ENCODE results near the gene FGD3.

Gene FGD3

DNA sequence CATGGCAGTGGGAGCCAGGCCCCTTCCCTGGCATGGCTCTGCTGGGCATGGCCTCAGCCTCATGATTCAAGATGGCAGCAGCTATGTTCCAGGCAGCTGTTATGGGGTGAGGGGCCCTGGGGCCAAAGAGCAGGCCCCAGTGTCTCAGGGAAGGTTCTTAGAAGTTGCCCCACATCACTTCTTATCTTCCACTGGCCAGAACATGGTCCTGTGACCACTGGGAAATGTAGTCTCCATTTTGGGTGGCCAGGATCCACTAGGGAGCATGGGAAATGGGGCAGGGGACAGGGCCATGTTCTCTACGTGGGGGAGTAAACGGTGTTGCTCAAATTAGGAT, 129.4 kb downstream of the FGD3 start:
- Histone ChIP-seq H3K9me3 (ENCODE audit: control insufficient read depth, low read depth, low read length) (no peaks in the 10 kb centered on the region), H3K4me3 (ENCODE audit: low read length) (no peak overlapping the region), H3K36me3 (ENCODE audit: control insufficient read depth, low read depth, low read length) (no peaks in the 10 kb centered on the region), H3K27ac (ENCODE audit: low read length) (no peak overlapping the region), H3K9ac (ENCODE audit: low read length) (no peak overlapping the region), H3K4me1 (ENCODE audit: control insufficient read depth, low read depth, low read length) (no peaks in the 10 kb centered on the region), H3K27me3 (ENCODE audit: control insufficient read depth, insufficient read depth, low read length) (no peaks in the 10 kb centered on the region)

DNA sequence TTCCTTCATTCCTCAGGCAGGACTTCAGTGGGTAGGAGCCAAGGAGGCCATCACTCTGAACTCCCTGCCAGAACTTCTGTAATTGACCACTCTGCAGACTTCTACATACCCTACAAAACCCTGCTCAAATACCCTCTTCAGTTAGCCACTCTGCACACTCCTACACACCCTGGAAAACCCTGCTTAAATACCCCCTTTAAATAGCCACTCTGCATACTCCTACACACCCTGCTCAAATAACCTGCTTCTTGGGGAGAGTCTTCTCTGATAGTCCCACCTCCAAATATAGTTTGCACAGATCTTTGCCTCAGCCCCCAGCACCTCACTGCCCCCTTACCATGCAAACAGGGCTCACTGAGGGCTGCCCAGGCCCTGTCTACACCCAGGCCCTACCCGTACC, 130.0 kb downstream of the FGD3 start:
- Histone ChIP-seq H3K27me3 (ENCODE audit: control insufficient read depth, insufficient read depth, low read length) (no peaks in the 10 kb centered on the region), H3K4me3 (ENCODE audit: low read length) (no peak overlapping the region), H3K9ac (ENCODE audit: low read length) (no peak overlapping the region), H3K27ac (ENCODE audit: low read length) (no peak overlapping the region), H3K9me3 (ENCODE audit: control insufficient read depth, low read depth, low read length) (no peaks in the 10 kb centered on the region), H3K4me1 (ENCODE audit: control insufficient read depth, low read depth, low read length) (no peaks in the 10 kb centered on the region), H3K36me3 (ENCODE audit: control insufficient read depth, low read depth, low read length) (no peaks in the 10 kb centered on the region)

DNA sequence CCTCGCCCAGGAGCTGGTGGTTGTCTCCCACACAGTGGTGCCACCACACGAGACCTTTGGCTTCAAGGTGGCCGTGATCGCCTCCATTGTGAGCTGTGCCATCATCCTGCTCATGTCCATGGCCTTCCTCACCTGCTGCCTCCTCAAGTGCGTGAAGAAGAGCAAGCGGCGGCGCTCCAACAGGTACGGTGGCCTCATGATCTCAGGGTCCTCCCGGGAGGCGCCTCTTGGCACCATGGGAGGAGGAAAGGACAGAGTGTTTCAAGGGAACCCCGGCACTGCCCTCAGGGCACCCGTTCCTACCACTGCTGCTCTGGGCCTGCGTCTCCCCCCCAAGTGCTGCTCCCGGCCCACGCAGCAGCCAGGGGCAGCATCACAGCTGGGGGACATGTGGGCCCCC, 130.5 kb downstream of the FGD3 start:
- Histone ChIP-seq H3K27me3 (ENCODE audit: control insufficient read depth, insufficient read depth, low read length) (no peaks in the 10 kb centered on the region), H3K4me3 (ENCODE audit: low read length) (no peak overlapping the region), H3K9me3 (ENCODE audit: control insufficient read depth, low read depth, low read length) (no peaks in the 10 kb centered on the region), H3K4me1 (ENCODE audit: control insufficient read depth, low read depth, low read length) (no peaks in the 10 kb centered on the region), H3K36me3 (ENCODE audit: control insufficient read depth, low read depth, low read length) (no peaks in the 10 kb centered on the region), H3K9ac (ENCODE audit: low read length) (no peak overlapping the region), H3K27ac (ENCODE audit: low read length) (no peak overlapping the region)

DNA sequence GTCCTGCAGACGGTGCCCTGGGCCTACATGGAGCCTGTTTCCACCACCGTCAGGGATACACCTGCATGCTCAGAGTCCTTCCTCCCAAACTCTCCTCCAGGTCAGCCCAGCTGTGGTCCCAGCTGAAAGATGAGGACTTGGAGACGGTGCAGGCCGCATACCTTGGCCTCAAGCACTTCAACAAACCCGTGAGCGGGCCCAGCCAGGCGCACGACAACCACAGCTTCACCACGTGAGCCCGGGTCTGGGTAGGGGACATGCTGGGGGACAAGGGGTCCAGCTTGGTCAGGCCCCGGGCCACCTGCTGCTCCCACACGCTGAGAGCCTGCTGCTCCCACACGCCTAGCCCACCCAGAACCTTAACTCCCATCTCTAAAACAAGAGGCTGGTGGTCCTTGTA, 132.0 kb downstream of the FGD3 start:
- Histone ChIP-seq H3K9me3 (ENCODE audit: control insufficient read depth, low read depth, low read length) (no peaks in the 10 kb centered on the region), H3K27ac (ENCODE audit: low read length) (no peak overlapping the region), H3K9ac (ENCODE audit: low read length) (no peak overlapping the region), H3K4me3 (ENCODE audit: low read length) (no peak overlapping the region), H3K27me3 (ENCODE audit: control insufficient read depth, insufficient read depth, low read length) (no peaks in the 10 kb centered on the region), H3K36me3 (ENCODE audit: control insufficient read depth, low read depth, low read length) (no peaks in the 10 kb centered on the region), H3K4me1 (ENCODE audit: control insufficient read depth, low read depth, low read length) (no peaks in the 10 kb centered on the region)

DNA sequence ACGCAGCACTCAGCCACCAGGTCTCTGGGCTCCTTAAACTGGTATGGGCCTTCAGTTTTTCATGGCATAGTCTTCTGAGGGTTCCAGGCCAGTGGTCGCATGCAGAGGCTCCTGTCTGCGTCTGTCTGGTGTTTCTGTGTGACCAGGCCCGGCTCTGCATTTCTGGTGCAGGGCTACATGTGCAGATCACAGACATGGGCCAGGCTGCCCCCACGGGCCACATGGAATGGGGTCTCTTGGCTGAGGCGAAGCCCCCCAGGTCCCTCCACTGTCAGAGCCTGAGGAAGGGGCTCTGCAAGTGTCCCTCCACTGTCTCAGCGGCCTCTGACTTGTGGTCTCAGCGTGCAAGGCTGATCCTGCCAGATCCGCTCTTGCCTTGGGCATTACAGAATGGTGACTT, 133.1 kb downstream of the FGD3 start:
- Histone ChIP-seq H3K36me3 (ENCODE audit: control insufficient read depth, low read depth, low read length) (no peaks in the 10 kb centered on the region), H3K4me1 (ENCODE audit: control insufficient read depth, low read depth, low read length) (no peaks in the 10 kb centered on the region), H3K27me3 (ENCODE audit: control insufficient read depth, insufficient read depth, low read length) (no peaks in the 10 kb centered on the region), H3K9me3 (ENCODE audit: control insufficient read depth, low read depth, low read length) (peaks cover 1% of the 10 kb centered on the region), H3K9ac (ENCODE audit: low read length) (no peak overlapping the region), H3K4me3 (ENCODE audit: low read length) (no peak overlapping the region), H3K27ac (ENCODE audit: low read length) (no peak overlapping the region)

DNA sequence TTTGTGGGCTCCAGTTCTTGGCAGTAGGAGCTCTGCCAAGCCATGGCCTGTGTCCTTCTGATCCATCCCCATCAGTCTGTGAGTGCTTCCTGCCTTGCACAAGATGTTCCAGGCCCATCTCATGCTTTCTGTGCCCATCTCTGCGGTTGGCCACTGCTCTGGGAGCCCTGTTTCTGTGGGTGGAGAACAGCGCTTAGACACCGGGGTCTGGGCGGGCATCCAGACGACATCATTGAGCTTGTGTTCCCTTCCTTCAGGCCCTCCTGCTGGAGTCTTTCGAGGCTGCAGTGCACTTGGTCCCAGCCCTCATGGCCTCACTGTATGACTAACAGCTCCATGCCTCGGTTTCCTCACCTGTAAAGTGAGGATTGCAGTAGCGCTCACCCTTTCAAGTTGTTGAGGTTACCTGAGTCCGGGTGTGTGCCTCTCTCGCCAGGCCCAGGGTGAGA, 133.8 kb downstream of the FGD3 start:
- no peaks in the 10 kb centered on the region for H3K4me1 ChIP-seq (ENCODE audit: control insufficient read depth, low read depth, low read length)
- no peaks in the 10 kb centered on the region for H3K27me3 ChIP-seq (ENCODE audit: control insufficient read depth, insufficient read depth, low read length)
- no peak overlapping the region for H3K4me3 ChIP-seq (ENCODE audit: low read length)
- peaks cover 4% of the 10 kb centered on the region for H3K9me3 ChIP-seq (ENCODE audit: control insufficient read depth, low read depth, low read length)
- no peaks in the 10 kb centered on the region for H3K36me3 ChIP-seq (ENCODE audit: control insufficient read depth, low read depth, low read length)
- no peak overlapping the region for H3K9ac ChIP-seq (ENCODE audit: low read length)
- H3K27ac ChIP-seq (ENCODE audit: low read length): no peak overlapping the region

DNA sequence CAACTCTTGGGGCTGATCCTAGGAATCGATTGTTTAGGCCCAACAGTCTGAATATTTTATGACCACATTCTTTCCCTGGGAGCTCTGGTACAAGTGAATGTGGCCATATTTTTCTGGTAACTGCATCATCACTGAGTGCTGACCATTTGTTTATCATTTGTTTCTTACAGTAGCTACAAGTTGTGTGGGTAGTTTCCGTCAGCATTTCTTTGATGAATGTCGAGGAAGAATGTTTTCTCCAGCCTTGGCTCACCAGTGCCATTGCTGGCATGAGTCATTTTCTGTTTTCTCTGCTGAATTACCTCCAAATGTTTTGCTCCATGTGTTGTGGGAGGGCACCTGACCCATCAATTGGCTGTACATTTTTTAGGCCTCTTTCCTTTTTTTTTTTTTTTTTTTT, 134.6 kb downstream of the FGD3 start:
- H3K36me3 ChIP-seq (ENCODE audit: control insufficient read depth, low read depth, low read length): no peaks in the 10 kb centered on the region
- H3K9ac ChIP-seq (ENCODE audit: low read length): no peak overlapping the region
- peaks cover 4% of the 10 kb centered on the region for H3K9me3 ChIP-seq (ENCODE audit: control insufficient read depth, low read depth, low read length)
- H3K4me1 ChIP-seq (ENCODE audit: control insufficient read depth, low read depth, low read length): no peaks in the 10 kb centered on the region
- no peak overlapping the region for H3K4me3 ChIP-seq (ENCODE audit: low read length)
- no peaks in the 10 kb centered on the region for H3K27me3 ChIP-seq (ENCODE audit: control insufficient read depth, insufficient read depth, low read length)
- no peak overlapping the region for H3K27ac ChIP-seq (ENCODE audit: low read length)

DNA sequence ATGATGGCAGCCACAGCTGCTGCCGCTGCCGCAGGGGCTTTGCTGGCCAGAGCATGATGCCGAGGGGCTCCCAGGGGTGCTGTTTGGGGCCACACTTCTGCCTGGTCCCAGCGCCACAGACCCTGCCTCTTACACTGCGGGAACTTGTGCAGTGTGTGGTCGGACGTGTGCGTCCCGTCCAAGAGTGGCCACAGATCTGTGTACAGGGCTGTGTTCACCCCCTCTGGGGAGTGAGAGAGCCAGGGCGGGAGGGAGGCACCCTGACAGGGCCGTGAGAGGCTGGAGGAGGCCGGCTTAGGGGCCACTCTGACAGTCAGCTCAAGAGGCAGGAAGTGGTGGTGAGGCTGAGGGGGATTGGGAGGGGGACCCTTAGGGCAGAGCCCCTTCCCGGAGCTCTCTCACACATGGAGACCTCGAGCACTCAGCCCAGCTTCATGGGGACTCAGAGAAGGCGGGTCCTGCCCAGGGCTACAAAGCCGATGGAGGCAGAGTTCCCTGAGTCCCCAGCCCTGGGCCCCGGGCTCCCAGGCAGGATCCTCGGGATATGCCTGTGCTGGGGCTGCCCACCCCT, 135.6 kb downstream of the FGD3 start:
- Histone ChIP-seq H3K27ac (ENCODE audit: low read length) (no peak overlapping the region), H3K4me1 (ENCODE audit: control insufficient read depth, low read depth, low read length) (no peaks in the 10 kb centered on the region), H3K9ac (ENCODE audit: low read length) (no peak overlapping the region), H3K4me3 (ENCODE audit: low read length) (no peak overlapping the region), H3K36me3 (ENCODE audit: control insufficient read depth, low read depth, low read length) (no peaks in the 10 kb centered on the region), H3K27me3 (ENCODE audit: control insufficient read depth, insufficient read depth, low read length) (no peaks in the 10 kb centered on the region), H3K9me3 (ENCODE audit: control insufficient read depth, low read depth, low read length) (peaks cover 4% of the 10 kb centered on the region)

DNA sequence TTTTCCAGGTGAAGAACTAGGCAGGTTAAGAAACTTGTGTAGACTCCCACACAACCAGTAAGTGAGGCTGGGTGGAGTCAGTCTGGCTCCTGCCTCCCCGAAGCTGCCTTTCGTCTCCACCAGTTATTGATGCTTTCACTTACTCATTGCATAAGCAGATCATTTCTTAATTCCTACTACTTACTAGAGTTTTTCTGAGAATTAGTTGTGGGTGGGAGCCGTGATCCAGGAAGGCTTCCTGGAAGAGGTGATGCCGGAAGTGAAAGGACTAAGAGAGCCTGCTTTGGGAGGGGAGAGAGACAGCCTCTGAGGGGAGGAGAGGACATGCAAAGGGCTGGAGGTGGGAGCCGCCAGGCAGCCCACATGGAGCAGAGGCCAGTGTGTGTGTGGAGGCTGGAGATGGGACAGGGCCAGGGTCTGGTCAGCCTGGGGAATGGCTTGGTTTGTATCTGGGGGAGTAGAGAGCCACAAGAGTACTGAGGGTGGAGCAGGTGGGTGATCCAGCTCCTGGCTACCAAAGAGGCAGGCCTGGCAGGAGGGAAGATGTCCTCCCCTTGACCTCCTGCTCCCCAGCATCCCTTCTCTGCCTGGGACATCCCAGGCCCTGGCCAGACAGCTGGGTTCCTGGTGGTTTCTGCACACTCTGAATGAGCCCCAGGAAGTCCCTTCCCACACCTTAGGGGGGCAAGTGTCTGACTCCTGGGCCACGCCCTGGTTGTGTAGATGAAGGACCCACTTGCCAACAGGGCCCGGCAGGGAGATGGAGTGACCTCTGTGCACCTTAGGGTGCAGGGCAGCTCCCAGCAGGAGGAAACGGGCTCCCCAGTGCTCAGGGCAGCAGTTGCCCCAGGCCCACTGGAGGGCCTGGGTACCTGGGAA, 136.5 kb downstream of the FGD3 start:
- H3K27me3 ChIP-seq (ENCODE audit: control insufficient read depth, insufficient read depth, low read length): no peaks in the 10 kb centered on the region

DNA sequence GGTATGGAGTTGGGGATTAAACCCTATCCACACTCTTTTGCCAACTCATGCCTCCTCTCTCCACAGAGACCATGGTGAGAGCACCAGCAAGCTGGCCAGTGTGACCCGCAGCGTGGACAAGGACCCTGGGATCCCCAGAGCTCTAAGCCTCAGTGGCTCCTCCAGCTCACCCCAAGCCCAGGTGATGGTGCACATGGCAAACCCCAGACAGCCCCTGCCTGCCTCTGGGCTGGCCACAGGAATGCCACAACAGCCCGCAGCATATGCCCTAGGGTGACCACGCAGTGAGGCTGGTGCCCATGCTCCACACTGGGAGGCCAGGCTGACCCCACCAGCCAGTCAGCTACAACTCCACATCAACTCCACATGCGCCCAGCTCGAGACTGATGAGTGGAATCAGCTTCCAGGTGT, 137.2 kb downstream of the FGD3 start:
- no peak overlapping the region for H3K27ac ChIP-seq (ENCODE audit: low read length)
- no peaks in the 10 kb centered on the region for H3K27me3 ChIP-seq (ENCODE audit: control insufficient read depth, insufficient read depth, low read length)
- H3K9ac ChIP-seq (ENCODE audit: low read length): no peak overlapping the region
- H3K4me3 ChIP-seq (ENCODE audit: low read length): no peak overlapping the region
- H3K4me1 ChIP-seq (ENCODE audit: control insufficient read depth, low read depth, low read length): no peaks in the 10 kb centered on the region
- H3K9me3 ChIP-seq (ENCODE audit: control insufficient read depth, low read depth, low read length): peaks cover 4% of the 10 kb centered on the region
- no peaks in the 10 kb centered on the region for H3K36me3 ChIP-seq (ENCODE audit: control insufficient read depth, low read depth, low read length)

More for the DNA sequence above, 136.5 kb downstream of the FGD3 start:
- Histone ChIP-seq H3K36me3 (ENCODE audit: control insufficient read depth, low read depth, low read length) (no peaks in the 10 kb centered on the region), H3K27ac (ENCODE audit: low read length) (no peak overlapping the region), H3K4me3 (ENCODE audit: low read length) (no peak overlapping the region), H3K9ac (ENCODE audit: low read length) (no peak overlapping the region), H3K9me3 (ENCODE audit: control insufficient read depth, low read depth, low read length) (peaks cover 4% of the 10 kb centered on the region), H3K4me1 (ENCODE audit: control insufficient read depth, low read depth, low read length) (no peaks in the 10 kb centered on the region)

DNA sequence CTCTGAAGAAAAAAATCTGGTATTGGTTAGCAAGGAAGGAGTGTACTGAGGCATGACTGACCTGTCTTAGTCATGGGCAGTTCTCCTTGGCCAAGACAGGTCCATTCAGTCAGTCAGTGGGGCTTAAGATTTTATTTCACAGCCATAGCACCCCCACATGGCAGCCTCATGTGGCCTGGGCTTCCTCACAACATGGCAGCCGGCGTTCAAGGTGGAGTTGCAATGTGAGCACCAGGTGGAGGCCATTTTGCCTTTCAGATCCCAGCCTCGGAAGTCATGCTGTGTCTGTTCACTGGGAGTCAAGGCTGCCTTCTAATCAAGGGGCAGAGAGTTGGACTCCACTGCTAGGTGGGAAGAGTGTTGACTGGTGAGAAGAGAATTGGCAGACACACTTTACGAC, 138.4 kb downstream of the FGD3 start:
- no peak overlapping the region for H3K27ac ChIP-seq (ENCODE audit: low read length)
- no peaks in the 10 kb centered on the region for H3K4me1 ChIP-seq (ENCODE audit: control insufficient read depth, low read depth, low read length)
- H3K36me3 ChIP-seq (ENCODE audit: control insufficient read depth, low read depth, low read length): no peaks in the 10 kb centered on the region

More for the DNA sequence above, 138.4 kb downstream of the FGD3 start:
- H3K27me3 ChIP-seq (ENCODE audit: control insufficient read depth, insufficient read depth, low read length): no peaks in the 10 kb centered on the region
- H3K9me3 ChIP-seq (ENCODE audit: control insufficient read depth, low read depth, low read length): peaks cover 4% of the 10 kb centered on the region
- no peak overlapping the region for H3K9ac ChIP-seq (ENCODE audit: low read length)
- no peak overlapping the region for H3K4me3 ChIP-seq (ENCODE audit: low read length)
